Measurements from ENCODE around the gene TANC1.
"Not testable (repeated sequence)": the region's sequence is repeated elsewhere in the genome, so short reads cannot be mapped to it uniquely, and the experiment has no call there.

Gene TANC1

DNA sequence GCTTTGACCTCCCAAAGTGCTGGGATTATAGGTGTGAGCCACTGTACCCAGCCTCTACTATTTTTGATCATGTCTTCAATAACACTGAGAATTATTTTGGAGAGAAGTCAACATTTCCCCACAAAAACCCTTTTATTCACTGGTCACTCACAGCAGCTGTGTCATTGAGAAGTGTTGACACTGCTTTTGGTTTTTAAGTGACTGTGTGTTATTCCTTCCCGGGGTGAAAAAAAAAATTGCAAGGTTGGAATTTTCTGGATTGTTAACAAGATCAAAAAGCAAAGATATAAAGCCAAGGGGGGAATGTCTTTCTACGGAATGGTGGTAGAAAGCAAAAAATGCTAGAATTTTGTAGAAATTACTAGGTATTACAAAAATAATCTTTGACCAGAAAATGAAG, 61.5 kb downstream of the TANC1 start:
- no peak for DNase-seq (ENCODE audit: low spot score)

DNA sequence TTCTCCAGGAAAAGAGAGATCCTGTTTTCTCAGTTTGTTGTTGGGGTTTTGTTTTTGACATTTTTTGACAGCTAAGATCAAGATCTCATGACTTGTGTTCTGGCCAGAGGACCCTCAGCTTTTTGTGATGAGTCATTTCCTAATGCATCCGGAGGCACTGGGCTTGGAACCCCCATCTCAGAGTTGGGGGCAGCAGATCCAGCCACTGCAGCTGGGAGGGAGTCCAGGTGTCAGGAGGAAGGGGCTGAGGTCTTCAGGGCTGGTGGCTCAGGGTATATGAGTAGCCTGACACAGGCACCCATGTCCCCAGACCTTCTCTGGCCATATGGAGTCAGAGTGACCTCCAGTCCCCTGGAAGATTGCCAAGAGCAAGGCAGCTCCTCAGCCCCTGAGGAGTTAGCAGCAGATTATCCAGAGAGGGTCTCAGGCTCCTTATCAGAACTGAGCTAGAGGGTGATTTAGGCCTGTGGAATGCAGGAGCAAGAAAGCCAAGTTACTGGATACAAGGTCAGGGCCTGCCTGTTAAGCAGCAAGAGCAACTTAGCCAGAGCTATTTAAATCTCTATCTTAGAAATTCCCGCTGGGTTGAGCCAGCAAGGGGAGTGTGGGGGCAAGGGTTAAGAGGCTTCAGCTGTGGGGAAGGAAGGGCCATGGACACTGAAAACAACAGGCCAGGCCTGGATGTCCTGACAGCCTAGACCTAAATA, 62.4 kb downstream of the TANC1 start:
- no peak for DNase-seq (ENCODE audit: low spot score)

DNA sequence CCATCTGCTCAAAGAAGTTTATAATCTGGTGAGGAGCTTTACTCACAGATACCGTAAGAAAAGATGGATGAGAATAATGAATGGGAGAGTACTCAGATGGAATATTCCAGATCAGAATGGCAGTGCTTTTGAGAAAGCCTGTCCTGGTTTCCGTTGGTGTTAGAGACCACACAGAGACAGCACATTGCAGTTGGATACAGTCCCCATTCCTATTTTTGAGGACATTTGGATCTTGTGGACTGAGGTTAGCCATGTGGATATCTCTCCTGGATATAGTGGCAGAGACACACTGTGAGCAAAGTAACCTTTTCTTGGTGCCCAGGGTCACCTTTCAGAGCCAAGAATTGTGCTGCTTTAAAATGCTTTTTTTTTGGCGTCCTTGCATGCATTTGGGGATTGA, 63.7 kb downstream of the TANC1 start:
- no peak for DNase-seq (ENCODE audit: low spot score)

DNA sequence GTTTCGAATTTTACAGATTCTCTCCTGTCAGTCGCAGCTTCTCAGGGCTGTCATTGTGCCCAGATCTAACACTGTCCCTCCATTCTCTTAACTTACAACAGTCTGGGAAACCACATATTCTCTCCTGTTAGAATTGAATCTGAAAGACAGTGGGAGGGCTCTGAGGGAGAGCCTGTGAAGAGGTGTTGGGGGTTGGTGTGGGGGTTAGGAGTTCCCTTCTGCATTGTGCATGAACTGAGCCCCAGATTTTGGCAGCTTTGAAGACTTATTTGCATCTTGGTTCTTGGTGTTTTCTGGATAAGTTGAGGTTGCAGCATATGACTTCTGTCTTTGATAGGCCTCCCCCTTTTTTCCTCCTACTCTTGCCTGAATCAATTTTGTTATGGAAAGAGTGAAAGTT, 64.1 kb downstream of the TANC1 start:
- no peak for DNase-seq (ENCODE audit: low spot score)

DNA sequence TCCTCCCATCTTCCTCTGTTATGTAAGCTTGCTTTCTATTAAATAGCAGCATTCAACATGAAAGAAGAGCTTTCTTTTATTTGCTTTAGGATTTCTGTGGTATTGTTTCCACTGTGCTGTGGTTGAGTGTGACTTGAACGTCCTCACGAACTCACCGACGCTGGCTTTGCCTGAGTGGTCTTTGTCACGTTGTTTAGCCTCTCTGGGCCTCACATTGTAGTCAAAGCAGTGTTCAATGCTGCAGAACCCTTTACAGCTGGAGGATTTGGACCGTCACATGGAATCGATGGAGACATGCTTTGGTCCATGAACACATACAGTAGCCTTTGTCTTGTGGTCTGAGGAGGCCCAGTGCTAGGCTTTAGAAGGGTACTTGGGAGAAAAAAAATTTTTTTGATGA, 66.3 kb downstream of the TANC1 start:
- DNase-seq (ENCODE audit: low spot score): no peak

DNA sequence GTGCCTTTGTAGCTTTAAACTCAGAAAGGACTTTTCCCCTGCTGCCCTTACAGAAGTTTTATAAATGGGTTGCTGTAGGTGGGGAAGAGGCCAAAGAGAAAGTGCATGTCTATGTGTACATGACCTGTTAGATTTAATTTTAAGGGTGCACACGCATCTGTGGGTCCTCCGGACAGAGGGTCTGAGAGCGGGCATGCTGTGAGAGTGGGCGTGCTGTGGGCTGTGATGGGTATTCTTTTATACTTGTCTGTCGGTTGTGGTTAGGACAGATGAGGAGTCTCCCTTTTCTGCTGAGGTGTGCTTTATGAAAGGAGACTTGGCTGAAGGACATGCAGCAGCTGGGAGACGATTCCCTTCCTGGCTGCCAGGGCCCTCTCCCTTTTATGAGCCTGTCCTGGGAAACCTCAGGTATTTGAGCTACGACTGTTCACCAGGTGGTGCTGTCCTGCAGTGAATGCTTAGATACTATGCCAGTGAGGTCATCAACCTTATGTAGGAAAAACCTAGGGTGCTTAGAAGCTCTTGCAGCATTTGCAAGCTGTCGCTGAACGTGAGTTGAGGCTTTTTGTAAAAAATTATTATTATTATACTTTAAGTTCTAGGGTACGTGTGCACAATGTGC, 67.5 kb downstream of the TANC1 start:
- DNase-seq (ENCODE audit: low spot score): no peak

DNA sequence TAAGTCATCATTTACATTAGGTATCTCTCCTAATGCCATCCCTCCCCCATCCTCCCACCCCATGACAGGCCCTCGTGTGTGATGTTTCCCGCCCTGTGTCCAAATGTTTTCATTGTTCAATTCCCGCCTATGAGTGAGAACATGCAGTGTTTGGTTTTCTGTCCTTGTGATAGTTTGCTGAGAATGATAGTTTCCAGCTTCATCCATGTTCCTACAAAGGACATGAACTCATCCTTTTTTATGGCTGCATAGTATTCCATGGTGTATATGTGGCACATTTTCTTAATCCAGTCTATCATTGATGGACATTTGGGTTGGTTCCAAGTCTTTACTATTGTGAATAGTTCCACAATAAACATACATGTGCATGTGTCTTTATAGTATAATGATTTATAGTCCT, 68.0 kb downstream of the TANC1 start:
- not testable (repeated sequence) for DNase-seq (ENCODE audit: low spot score)

DNA sequence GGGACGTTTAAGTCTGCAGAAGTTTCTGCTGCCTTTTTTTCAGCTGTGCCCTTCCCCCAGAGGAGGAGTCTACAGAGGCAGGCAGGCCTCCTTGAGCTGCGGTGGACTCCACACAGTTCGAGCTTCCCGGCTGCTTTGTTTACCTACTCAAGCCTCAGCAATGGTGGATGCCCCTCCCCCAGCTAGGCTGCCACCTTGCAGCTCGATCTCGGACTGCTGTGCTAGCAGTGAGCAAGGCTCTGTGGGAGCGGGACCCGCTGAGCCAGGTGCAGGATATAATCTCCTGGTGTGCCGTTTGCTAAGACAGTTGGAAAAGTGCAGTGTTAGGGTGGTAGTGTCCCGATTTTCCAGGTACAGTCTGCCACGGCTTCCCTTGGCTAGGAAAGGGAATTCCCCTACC, 72.9 kb downstream of the TANC1 start:
- DNase-seq (ENCODE audit: low spot score): not testable (repeated sequence)

DNA sequence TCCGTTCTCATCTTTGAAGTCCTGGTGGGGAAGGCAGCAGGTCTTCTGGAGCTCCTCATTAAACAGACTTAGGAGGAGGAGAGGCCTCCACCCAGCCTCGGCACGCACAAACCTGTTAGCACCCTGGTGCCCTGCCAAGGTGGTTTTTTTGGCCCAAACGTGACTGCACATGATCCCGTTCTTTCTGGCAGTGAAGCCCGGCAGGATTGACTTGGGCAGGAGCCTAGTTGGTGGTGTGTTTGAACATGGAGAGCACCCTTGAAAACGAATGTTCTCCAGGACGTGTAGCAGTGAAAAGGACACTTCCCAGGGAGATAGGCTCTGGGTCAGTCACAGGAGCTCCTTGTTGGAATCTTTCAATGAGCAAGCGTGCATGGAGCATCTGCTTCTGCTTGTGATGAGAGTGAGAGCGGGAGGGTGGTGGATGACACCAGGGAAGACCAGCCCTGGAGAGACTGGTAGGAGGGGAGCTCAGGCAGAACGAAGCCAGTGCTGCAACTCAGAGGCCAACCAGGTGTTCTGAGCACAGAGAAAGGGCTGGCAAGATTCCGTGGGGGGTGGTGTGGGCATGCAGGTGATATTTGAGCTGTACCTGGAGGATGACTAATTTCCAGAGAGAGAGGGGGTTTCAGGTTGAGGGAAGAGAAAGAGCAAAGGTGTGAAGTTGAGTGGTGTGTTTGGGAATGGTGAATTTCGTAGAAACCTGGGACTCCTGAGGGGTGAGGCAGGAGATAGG, 73.8 kb downstream of the TANC1 start:
- DNase-seq (ENCODE audit: low spot score): no peak

DNA sequence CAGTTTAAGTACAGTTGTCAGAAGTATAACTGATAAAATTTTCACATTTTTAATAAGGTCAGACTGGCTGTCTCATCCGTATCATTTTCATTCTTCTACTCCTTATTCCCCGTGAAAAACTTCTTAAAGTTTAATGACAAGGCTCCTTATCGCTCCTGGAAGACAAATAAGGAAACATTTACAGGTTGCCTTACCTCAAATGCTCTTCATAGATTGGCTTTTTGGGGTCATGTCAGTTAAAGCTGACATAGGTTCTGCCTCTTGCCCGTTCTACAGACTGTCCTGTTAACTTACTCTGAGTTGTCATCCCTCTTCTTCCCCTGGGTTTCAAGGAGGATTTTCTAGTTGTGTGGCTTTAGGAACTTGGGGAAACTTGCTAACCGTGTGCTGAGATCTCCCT, 75.3 kb downstream of the TANC1 start:
- no peak for DNase-seq (ENCODE audit: low spot score)

DNA sequence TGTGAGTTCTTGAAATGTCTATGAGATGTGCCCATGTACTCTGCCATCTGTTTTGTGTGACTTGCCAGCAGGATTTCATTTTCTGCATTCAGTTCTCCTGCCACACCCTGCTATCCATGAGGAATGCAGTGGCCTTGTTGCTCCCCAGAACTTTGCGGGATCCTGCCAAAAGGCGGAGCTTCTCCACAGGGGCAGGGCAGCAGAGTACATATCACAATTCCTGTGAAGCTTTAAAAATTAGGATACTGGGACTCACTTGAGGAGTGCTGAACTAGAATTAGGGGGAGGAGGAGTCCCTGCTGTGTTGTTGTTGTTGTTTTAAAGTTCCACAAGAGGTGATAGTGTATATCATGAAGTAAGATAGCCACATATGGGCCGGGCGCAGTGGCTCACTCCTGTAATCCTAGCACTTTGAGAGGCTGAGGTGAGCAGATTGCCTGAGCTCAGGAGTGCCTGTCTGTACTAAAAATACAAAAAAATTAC, 76.4 kb downstream of the TANC1 start:
- no peak for DNase-seq (ENCODE audit: low spot score)

DNA sequence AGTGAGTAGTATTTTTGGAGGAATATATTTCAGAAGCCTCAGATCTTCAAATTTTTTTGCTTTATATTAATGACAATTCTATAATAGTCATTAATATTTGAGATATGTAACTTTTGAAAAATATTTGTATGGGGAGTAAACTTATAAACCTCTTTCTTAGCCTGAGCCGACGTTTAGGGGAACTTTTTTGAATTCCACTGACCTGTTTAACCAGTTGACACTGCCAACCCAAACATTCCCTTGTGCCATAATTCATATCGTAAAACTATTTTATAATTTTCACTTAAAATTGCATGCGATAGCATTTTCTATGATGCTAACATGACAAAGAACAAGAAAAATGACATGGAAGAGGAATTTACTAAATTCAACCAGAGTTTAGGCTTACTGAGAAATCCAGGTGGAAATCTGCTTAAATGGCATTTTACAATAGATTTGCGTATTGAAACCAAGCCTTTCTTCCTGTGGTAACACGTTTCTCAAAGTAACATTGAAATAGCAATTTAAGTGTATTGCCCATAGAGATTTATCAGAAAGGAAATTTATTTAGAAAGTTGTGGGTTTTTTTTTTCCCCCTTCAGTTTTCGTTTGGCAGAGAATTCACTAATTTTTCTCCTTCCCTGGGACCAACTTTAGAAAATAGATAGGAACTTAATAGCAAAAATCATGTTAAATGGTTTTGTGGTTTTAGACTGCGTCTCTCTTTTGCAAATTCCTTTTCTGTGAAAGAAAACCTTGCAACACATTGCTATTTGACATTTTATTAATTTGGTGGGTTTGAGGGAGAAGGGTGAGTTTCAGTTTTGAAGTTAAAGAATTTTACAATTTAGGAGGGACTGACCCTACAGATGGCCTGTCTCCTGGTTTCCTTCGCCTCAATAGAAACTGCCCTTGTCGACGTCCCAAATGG, 77.4 kb downstream of the TANC1 start:
- DNase-seq (ENCODE audit: low spot score): no peak

DNA sequence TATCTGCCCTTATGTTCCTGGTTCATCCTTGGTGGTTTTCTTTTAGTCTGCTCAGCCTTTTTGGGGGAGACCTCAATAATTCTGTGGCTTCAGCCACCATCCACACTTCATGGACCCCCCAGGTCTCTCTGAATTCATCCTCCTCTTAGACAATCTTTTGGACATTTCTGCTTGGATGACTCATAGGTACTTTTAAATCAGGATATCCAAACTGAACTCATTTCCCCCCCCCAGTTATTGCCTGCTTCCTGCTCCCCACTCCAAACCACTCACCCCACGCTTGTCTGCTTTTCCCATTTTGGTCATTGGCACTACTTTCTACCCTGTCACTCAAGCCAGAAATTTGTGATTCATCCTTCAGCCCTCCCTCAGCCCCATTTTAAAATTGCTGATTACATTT, 78.5 kb downstream of the TANC1 start:
- no peak for DNase-seq (ENCODE audit: low spot score)

DNA sequence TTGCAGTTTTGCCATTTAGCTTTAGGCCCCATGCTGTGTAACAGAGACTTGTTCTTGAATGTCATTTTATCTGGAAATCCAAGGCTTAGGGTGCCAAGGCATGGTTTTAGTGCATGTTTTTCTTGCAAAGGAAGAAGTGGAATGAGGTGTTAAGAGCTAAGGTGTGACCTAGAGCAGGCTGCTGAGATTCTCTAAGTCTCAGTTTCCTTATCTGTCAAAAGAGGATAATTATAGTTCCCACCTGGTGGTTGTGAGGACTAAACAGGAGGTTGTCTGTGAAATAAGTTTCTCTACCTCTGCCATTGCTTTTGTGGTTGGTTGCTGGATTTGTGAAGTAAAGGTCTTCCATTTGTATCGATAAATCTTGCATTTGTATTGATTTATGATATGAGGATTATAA, 82.0 kb downstream of the TANC1 start:
- DNase-seq (ENCODE audit: low spot score): no peak

DNA sequence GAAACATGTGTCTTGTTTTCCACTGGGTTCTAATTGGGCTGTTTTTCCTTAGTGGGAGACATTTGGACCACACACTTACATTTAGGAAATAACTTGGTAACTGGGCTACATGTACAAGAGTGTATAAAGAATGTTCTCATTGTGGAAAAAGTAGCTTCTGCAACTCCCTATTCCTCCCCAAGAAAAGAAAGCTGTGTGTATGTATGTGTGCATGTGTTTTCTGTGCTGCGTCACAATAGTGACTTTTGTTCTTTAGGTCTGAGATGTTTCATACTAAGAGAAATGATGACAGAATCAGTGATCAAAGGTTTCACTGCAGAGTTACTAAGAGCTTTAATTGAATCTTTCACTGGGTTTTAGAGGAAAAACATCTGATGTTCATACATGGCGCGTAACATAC, 82.7 kb downstream of the TANC1 start:
- DNase-seq (ENCODE audit: low spot score): no peak

DNA sequence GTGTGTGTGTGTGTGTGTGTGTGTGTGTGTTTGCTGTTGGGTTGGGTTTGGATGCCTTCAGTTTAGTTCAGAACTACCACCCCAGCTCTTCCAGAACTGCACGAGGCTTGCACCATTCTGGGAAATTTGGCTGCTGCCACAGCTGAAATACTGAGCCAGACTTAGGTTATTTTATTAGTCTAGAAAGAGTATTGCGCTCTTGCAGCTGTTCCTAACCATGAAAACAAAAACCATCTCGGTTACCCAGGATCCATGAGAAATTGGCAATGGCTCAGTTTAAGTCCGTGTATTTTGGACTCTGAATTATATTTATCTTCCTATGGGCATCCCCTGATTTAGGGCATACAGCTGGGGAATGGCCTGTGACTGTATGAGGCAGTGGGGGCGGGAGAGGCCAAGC, 83.2 kb downstream of the TANC1 start:
- DNase-seq (ENCODE audit: low spot score): no peak

DNA sequence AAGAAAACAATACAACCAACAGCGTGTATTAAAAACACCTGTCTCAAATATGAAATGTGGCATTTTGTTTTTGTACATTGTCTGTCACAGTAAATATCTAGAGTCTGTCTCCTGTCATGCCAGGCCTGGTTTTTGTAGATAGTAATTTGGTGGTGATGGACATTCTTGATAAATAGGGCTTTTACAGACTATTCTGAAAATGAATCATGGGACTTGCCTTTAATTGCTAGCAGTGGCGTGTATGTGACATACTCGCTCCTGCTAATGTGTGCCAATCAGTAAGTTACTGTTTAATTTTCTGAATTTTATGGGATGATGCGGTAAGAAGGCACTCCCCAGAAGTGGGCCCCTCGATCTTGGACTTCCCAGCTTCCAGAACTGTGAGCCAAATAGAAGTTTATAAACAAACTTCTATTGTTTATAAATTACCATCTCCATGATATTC, 83.7 kb downstream of the TANC1 start:
- DNase-seq (ENCODE audit: low spot score): no peak

DNA sequence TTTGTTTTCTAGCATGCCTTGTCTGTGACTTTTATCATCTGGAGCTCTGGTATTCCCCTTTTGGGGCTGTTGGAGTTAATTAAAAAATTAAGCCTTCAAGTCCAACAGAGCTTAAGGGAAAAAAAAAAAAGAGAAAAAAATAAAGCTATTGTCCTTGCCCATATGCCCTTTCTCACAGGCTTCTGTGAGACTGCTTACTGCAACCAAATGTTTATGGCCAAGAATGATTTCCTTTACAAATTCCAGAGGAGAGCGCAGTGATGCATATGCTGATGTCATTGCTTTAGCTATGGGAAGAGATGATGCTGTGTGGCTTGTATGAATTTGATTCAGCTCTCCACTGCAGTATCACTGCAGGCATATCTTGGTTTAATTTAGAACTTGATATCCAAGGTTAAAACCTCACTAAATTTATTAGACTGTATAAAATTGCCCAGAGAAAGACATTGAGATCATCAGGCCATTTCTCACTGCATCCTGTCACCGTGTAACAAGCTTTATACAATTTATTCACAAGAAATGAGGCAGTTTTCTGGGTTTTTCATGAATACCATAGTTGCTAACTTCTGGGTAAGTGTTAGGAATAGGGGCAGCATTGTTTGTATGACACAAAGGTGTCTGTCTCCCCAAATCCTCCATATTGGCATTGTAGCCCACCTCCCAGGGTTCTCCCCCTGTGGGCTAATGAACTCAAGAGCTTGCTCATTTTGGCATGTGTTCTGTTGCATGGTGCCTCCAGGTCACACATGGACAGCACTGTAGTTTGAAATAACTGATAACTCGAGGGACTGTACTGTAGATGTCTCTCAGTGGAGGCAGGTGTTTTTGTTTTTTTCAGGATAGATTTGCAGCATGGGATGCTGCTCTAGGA, 85.0 kb downstream of the TANC1 start:
- DNase-seq (ENCODE audit: low spot score): no peak

DNA sequence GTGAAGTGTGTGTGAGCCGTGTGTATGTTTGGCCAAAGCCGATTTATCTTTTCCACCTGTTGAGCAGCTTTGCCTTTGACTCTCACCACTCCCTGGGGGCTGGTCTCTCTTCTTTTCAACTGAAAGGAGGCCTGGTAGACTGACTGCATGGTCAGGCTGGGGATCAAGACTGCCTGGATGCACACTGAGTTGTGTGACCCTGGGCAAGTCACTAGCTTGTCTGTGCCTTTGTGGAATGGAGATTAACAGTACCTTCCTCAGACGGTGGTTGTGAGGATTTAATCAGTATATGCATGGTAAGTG, 85.5 kb downstream of the TANC1 start:
- no peak for DNase-seq (ENCODE audit: low spot score)

DNA sequence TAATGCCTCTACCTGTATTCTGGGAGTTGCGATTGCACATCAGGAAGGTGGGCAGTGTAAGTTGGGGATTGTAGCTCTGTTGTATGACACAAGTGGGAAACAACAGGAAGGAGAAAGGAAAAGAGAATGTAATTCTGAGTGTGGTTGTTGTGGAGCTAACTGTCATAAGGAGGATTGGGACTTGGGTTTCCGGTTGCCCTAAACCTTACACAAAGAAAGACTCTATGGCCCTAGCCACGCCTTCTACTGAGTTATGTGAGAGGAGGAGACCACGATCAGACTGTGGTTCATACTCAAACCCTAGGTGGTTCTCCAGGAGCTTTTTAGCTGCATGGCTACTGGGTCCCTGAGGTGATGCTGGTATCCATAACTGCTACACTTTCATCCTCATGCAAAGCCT, 86.5 kb downstream of the TANC1 start:
- DNase-seq (ENCODE audit: low spot score): no peak

DNA sequence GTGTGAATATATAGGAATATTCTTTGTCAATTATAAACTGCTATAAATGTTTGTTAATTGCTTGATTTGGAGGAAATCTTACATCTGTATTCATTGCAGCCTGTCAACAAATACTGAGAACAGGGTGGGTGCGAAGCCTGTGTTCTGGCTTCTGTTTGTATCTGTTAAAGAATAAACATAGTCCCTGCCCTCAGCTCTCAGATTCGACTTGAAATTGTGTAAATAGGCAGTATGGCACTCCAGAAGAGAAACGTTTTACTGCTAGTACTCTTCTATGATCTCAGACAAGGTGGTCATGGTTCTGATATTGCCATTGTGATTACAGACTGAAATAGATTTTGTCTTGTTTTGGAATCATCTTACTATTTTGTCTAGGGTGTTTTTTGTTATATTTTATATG, 92.1 kb downstream of the TANC1 start:
- no peak for DNase-seq (ENCODE audit: low spot score)
